ENCODE data around the gene HSBP1.

Gene HSBP1

DNA sequence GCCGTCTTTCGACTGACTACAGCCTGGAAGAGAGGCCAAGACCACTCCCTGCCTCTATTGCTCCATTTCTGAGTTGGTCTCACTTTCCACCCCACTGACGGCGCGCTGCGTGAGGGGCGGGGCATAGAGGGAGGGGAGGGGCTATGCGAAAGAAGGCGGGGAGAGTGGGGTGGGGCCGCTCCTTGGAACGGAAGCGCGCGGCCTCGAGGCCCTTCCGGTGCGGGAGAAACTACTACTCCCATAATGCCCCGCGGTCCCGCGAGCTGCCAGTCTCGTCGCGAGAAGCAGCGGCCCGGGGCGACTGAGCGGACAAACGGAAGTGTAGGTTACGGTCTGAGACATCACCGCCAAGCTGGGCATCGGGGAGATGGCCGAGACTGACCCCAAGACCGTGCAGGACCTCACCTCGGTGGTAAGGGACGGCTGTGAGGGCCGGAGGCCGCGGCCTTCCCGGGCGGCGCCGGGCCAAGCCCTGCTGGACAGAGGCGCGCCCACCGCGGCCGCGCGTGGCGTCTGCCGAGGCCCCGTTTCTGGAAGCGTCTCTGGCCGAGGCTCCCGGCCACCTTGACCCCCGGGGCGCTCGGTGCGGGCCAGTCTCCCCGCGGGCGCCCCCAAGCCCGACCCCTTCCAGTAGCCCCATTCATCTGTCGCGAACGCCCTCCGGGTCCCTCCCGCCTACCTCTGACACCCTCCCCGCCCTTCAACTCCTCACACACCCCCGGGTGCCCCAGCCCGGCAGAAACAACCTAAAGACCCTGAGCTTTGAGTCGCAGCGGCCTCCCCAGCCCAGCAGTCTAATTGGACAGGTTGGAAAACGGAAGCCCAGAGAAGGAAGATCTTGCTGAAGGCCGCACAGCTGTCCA is at the start of gene HSBP1:
Gene HSBP1, plus strand, starts transcription at position 269 of the 863 bp plus-strand sequence. Its CDS starts 99 bp downstream, at position 368.
- DNase-seq = peak; percentile 81 to 90 (median 88)

DNA sequence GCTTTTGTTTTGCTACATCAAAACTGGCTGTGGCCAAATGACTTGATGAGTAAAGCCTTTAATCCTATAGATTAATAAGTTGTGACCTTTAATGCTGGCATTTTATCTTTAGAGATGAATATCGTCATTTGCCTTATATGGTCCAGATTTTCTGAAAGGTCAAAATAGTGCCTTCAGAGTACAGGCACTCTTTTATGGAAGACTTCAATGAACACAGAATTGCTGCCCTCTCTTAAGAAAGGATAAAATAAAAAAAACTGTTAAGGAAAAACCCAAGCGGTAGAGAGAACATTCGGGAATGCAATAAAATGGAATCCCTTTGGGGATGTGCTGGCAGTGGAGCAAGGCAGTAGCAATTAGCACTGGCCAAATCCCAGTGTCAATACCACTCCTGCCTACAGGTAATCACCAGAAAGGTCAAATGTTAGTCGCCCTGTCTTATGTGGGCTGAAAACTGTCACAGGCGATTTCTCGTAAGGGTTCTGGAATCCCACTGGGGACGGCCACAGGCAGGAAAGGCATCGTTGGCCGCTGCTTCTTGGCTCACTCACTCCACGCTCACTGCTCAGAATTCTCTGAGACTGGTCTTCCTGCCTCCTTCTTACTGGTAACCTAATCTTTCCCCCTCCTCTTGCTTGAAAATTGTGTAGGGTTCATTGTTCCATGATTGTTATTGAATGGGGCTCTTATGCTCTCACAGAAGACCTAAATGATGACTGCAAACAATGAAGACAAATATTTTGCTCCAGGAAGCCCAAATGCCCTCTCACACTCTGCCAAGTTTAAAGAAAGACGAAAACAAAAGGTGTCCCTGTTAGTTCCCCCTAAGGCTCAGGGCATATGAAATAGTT is 45.4 kb upstream of the HSBP1 start:
- DNase-seq = peak in 2 of 3 experiments; percentile 4 to 12

DNA sequence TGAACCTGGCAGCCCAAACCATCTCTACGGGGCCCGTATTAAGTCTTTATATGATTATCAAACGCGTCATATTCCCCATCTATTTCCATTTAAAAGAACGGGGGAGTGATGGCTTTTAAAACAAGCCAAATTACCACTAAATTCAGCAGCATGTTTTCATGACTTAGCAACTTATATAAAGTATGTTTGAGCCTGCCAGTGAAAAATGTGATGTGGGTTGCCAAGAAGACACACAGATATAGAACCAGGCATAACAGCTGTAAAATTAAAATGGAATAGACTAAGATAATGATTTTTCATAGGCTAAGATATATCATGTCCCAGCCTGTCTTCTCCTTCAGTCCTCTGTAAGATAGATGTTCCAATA is 44.8 kb upstream of the HSBP1 start:
- no peak for DNase-seq

DNA sequence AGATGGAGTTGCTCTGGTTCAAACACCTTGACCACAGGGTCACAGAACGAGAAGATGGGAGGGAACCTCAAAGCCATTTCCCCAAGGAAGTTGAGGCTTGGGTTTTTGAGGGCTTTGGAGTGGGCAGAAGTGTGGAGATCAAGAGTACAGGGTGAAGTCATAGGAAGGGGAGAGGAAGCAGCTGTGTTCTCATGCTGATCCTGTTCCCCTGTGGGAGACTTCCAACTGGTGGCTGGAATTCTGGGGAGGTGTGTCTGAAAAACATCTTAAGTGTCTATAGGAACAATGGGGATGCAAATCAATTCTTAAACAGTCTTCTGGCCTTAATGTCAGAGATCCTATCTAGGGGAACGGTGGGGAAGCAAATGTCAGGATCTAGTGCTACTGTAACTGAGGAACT is 38.8 kb upstream of the HSBP1 start:
- DNase-seq = no peak

DNA sequence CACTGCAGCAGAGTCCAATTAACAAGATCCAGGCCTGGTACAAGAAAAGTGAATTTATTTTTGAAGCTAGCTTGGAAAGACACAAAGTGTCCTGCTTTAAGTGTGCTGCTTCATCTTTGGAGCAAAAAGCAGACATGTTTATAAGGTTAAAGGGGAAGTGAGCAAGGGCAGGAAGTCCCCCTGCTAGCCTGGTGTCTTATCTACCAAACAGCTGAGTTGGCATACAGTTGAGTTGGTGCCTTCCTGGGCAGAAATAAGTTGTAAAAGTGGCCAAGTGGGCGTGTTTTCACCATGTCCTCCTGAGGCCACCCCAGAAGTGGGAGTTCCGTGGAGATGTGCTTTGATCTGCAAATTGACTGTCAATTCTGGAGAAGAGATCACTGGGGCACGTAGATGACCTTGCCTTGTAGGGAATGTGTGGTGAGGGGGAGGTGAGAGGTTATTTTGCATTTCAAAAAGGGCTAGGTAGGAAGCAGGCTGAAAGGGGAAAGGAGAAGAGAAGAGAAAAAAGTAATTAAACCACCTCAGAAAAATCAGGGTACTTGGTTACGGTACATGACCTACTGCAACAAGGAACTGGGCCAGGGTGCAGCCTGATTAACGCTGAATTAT is 38.3 kb upstream of the HSBP1 start:
- no peak for DNase-seq

DNA sequence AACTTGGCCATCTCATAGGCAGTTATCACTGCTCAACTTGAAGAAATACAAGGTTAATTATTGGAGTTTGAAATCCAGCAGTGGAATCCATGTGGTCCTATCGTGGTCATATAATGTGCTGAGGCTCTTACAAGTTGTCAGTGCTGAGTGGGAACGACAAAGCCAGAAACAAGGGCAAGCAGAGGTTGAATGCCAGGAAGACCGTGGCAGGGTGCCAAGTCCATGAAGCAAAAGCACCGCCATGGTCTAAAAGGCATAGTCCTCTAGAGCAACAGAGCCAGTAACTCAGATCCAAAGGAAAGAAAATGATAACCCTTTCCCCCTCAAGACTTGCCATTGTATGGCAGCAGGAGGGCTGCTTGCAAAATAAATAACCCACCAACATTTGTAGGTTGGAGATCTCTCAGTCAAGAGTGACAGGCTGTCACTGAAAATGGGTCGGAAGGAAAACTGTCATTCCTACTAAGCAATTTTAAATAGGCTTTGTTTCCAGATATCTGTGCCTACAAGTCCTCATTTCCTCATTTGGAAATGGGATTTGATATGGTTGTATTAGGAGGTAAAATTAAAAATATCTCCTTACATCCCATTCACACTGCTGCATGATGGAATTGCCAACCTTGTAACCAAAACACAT is 36.4 kb upstream of the HSBP1 start:
- DNase-seq = peak in 2 of 3 experiments; percentile 1 to 12

- no peak for DNase-seq
Observed at GRCh38 chr16:83772806-83773205, 35.0 kb upstream of the HSBP1 start.

GRCh38 chr16:83774066-83774465 is 33.7 kb upstream of the HSBP1 start:
- no peak for DNase-seq

DNA sequence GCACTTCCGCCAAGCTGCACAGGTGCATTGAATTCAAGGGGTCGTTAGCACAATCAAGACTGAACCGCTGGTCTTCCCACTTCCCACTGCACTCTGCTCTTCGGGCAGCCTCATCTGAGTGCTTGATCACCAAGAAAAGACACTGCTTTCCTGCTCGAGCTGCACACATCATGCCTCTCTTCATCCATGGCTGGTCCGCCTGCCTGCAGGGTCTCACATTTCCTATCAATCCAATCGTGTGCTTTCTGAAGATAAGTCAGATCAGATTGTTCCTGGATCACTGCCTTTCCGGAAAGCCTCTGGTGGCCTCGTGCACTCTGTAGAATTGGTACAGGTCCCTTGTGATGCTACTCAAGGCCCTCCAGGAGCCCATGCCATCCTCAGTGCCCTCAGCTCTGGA is 30.8 kb upstream of the HSBP1 start:
- DNase-seq = no peak

DNA sequence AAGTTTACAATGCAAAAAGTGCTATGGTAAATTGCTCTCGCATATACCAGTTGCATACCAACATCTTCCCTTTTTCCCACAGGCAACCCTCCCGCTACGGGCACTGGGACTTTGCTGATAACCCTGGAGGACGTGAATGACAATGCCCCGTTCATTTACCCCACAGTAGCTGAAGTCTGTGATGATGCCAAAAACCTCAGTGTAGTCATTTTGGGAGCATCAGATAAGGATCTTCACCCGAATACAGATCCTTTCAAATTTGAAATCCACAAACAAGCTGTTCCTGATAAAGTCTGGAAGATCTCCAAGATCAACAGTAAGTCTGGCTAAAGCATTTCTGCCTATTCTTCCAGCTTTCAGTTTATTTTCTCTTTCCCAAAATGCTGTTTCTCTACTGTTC is 27.9 kb upstream of the HSBP1 start:
- DNase-seq = no peak

DNA sequence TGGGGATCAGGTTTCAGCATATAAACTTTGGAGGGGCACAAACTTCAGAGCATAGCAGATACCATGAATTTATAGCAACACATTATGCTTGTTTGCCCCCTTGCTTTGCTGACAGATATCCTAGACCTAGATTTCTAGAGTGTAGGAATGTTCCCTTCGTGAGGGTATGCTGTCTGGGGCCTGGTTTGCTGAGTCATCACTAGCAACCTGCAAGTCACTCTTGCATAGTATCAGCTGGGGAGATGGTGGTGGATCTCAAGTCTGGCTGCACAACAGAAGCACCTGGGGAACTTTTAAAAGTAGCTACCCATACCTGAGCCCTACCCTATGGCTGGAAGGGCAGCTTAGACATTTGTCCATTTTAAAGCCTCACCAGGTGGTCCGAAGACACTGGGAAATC is 22.3 kb upstream of the HSBP1 start:
- no peak for DNase-seq

- no peak for DNase-seq
Observed at GRCh38 chr16:83789642-83790401, 18.0 kb upstream of the HSBP1 start.

DNA sequence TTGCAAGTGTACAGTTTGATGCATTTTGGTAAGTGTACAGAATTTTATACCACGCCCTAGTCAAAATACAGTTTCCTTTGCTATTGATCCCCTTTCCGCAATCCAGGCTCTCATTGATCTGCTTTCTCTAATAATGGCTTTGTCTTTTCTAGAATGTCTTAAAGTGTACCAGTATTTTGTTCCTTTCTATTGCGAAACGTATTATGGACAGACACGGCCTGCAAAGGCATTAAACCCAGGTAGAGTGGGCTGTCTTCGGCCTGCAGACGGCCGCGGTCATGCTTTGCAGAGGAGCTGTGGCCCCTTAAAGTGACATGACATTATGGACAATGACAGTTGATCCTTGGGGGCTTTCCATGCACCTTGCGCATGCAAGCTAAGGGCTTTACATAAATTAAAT is 15.9 kb upstream of the HSBP1 start:
- no peak for DNase-seq

GRCh38 chr16:83792391-83792790 is 15.4 kb upstream of the HSBP1 start:
- no peak for DNase-seq

- peak in 1 of 3 experiments; percentile 62 for DNase-seq
Observed at GRCh38 chr16:83793179-83793578, 14.6 kb upstream of the HSBP1 start.

DNA sequence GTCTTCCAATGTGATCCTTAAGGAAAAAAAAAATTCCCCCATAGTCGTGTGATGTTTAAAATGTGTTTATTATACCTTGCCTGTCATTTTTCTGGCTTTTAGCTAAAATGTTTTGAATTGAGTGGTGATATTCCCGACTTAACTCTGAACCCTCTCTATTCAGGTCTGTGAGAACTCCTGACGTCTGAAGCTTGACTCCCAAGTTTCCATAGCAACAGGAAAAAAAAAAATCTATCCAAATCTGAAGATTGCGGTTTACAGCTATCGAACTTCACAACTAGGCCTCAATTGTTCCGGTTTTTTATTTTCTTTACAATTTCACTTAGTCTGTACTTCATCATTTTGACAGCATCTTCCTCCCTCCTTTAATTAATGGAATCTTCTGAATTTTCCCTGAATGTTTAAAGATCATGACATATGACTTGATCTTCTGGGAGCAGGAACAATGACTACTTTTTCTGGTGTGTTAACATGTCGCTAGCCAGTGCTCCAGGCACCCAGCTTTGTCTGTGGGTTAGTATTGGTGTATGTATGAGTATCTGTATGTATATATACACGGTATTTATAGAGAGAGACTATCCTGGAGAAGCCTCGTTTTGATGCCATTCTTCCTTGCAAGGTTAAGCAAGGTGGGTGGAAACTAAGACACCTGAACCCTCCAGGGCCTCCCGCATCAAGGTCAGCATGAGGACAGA is 12.8 kb upstream of the HSBP1 start:
- DNase-seq = no peak

- peak; percentile 3 to 61 (median 21) for DNase-seq
Observed at GRCh38 chr16:83797013-83797412, 10.8 kb upstream of the HSBP1 start.

GRCh38 chr16:83799336-83799735 is 8.4 kb upstream of the HSBP1 start:
- DNase-seq = no peak

GRCh38 chr16:83802135-83802534 is 5.6 kb upstream of the HSBP1 start:
- no peak for DNase-seq

DNA sequence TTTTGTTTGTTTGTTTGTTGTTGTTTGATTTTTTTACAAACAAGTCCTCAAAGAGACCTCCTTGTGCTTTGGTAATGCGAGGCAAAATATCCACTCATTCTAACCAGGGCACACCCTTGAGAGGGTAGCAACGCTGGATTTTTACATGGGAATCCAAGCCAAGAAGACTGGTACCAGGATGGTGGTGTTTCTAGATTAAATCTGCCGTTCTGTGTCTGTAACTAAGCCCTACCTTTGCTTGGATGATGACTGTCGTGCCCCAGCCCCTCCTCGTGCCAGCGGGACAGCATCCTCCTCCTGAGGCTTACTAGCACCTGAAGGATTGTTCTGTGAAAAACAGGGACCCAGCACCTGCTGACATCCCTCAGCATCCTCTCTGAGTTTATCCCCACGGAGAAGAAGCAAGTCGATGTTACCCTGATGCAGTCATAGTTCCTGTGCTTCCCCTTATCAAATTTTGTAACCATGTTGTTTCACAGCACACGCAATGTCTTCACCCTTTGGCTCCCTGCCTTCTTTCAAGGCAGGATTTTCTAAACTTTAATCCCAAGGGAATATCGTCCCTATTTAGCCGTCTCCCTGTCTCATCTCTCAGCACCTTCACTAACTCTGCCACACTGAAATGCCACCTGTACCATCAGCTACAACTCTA is 5.1 kb upstream of the HSBP1 start:
- DNase-seq = no peak

GRCh38 chr16:83803811-83804210 is 4.0 kb upstream of the HSBP1 start:
- no peak for DNase-seq

All from NCI-H1417 (cell line).